AG09309 (cell line): ENCODE results near the gene ZNF474.

Experiments used
- DNase-seq: peaks from one replicate; pipeline ENCODE4 v3.0.0-alpha.2; 2010; ENCODE audit warnings: low read depth
- H3K4me3 ChIP-seq: 2 replicates; pipeline ENCODE4 v1.5.1; 2011; ENCODE audit warnings: mild to moderate bottlenecking, low read depth, low read length, moderate library complexity; ENCODE audit not compliant: control insufficient read depth
- CTCF ChIP-seq: IDR thresholded peaks from 2 replicates; pipeline ENCODE4 v1.5.1; 2011; ENCODE audit warnings: mild to moderate bottlenecking, low read depth, low read length, inconsistent platforms; ENCODE audit not compliant: insufficient read depth, control insufficient read depth; ENCODE audit errors: missing control alignments

Gene ZNF474

GRCh38 chr5:122151640-122152039 is 22.3 kb downstream of the ZNF474 start:
- DNase-seq, result no peak
- no peak for TF ChIP-seq CTCF
- H3K4me3 ChIP-seq, result no peak overlapping the region

GRCh38 chr5:122152266-122152900 is 23.0 kb downstream of the ZNF474 start:
- DNase-seq, result no peak
- no peak for TF ChIP-seq CTCF
- H3K4me3 ChIP-seq, result no peak overlapping the region

- no peak for TF ChIP-seq CTCF
- peak; percentile 75 for DNase-seq
- H3K4me3 ChIP-seq, result no peak overlapping the region
These were observed 23.9 kb downstream of the ZNF474 start for GRCh38 chr5:122153230-122153629.

GRCh38 chr5:122153774-122154173 is 24.4 kb downstream of the ZNF474 start:
- TF ChIP-seq CTCF, result no peak
- H3K4me3 ChIP-seq, result no peak overlapping the region
- DNase-seq, result no peak

- no peak for TF ChIP-seq CTCF
- no peak overlapping the region for H3K4me3 ChIP-seq
- no peak for DNase-seq
These were observed 25.1 kb downstream of the ZNF474 start for GRCh38 chr5:122154491-122154890.

GRCh38 chr5:122154910-122155309 is 25.6 kb downstream of the ZNF474 start:
- DNase-seq, result no peak
- no peak for TF ChIP-seq CTCF
- H3K4me3 ChIP-seq, result no peak overlapping the region
